Testis (tissue), 3 donors: ENCODE results near the gene IQCF2. TPM values are rescaled to one million over a fixed set of nuclear protein-coding genes. Genes with fewer than 3 reads are reported as not detected.

Experiments
- DNase-seq: peaks from one replicate; pipeline ENCODE4 v3.0.0-alpha.2; 2019
- H3K27ac ChIP-seq, 2 donors: fragments of 200-600 bp; sonication (generic); one replicate each; pipeline ENCODE4 v1.5.1; 2019
- H3K27me3 ChIP-seq: fragments of 200-600 bp; sonication (generic); one replicate; pipeline ENCODE4 v1.5.1; 2019
- H3K36me3 ChIP-seq: fragments of 200-600 bp; sonication (generic); one replicate; pipeline ENCODE4 v1.5.1; 2017; ENCODE audit warnings: low read depth; ENCODE audit errors: missing control alignments
- H3K4me1 ChIP-seq: fragments of 200-600 bp; sonication (generic); one replicate; pipeline ENCODE4 v1.5.1; 2019
- H3K4me3 ChIP-seq, 2 donors: fragments of 200-600 bp; sonication (generic); one replicate each; pipeline ENCODE4 v1.5.1; 2017 to 2019
- H3K9me3 ChIP-seq: fragments of 200-600 bp; sonication (generic); one replicate; pipeline ENCODE4 v1.5.1; 2017
- CTCF ChIP-seq, 3 experiments: fragments of 450-650 bp in 2 of 3; fragments of 200-600 bp in 1 of 3; sonication (generic) in 1 of 3; IDR thresholded peaks; one replicate each; pipeline ENCODE4 v1.5.1; 2016 to 2019; ENCODE audit warnings: antibody characterized with exemption in 3 of 3, mild to moderate bottlenecking in 2 of 3, moderate library complexity in 1 of 3
- POLR2A ChIP-seq: fragments of 450-650 bp; IDR thresholded peaks from one replicate; pipeline ENCODE4 v1.6.1; 2017; ENCODE audit warnings: antibody characterized with exemption, mild to moderate bottlenecking, moderate library complexity
- WGBS, 2 donors: methylation state at CpG; one replicate each; pipeline ENCODE4 v1.1.5; 2018; 5-methylcytosine and 5-hydroxymethylcytosine counted together
- intact Hi-C: fragments of 100-400 bp; cut with DNase I; formaldehyde crosslinking; loops from one replicate; pipeline ENCODE4 v1.15.1; 2023; ENCODE audit warnings: low total_unique reads
- polyA plus RNA-seq: library from polyadenylated mRNA; stranded (reverse); fragments of 350-450 nt; fragmentation: Illumina TruSeq; extraction: RNeasy Lipid Tissue Mini Kit (QIAGEN cat#74804); gene quantifications from one replicate; pipeline ENCODE4 v1.2.3, GENCODE V29; 2014; ENCODE audit warnings: low read depth, low replicate concordance; ENCODE audit not compliant: insufficient read depth
- total RNA-seq, 2 donors: library from RNA; depleted of rRNA; stranded (reverse); fragments of >200 nt; gene quantifications; one replicate each; pipeline ENCODE4 v1.2.3, GENCODE V29; 2016

The IQCF2 gene
- total and polyA plus RNA-seq, 3 donors from 2014 or later, result 20.1 to 78.0 (median 65.9) TPM

- intact Hi-C loops, result no loop called here
- WGBS, 2 donors, result 86 to 95% methylated on average over 4 of the region's 4 CpGs
Observed at GRCh38 chr3:51875501-51875900, 14.1 kb downstream of the IQCF2 start, which contains the start of gene IQCF5. TSS of gene IQCF5 (minus strand) at chr3:51875601. CDS start at chr3:51875531, 70 bp downstream.

GRCh38 chr3:51876186-51876585 lies 14.8 kb downstream of the IQCF2 start:
- intact Hi-C loops, result no loop called here
- H3K4me3 ChIP-seq, result no peak overlapping the region
- no peaks in the 10 kb centered on the region for H3K9me3 ChIP-seq
- H3K36me3 ChIP-seq, result no peaks in the 10 kb centered on the region
- WGBS, 2 donors, result 35 to 39% methylated on average over 6 of the region's 6 CpGs
- H3K4me1 ChIP-seq, result no peaks in the 10 kb centered on the region
- TF ChIP-seq CTCF (IDR thresholded peaks at IDR 0.05) (no peak), POLR2A (no peak)
- H3K27ac ChIP-seq, result no peak overlapping the region
- no peak for DNase-seq
- H3K27me3 ChIP-seq, result no peaks in the 10 kb centered on the region

More at GRCh38 chr3:51875501-51875900, 14.1 kb downstream of the IQCF2 start, which contains the start of gene IQCF5:
- H3K27me3 ChIP-seq, result no peaks in the 10 kb centered on the region
- no peak within 1 kb of the TSS for H3K27ac ChIP-seq
- no peaks in the 10 kb centered on the region for H3K36me3 ChIP-seq
- no peaks in the 10 kb centered on the region for H3K9me3 ChIP-seq
- H3K4me1 ChIP-seq, result no peaks in the 10 kb centered on the region
- no peak for DNase-seq
- TF ChIP-seq CTCF (IDR thresholded peaks at IDR 0.05) (no peak), POLR2A (no peak)
- H3K4me3 ChIP-seq, result no peak within 1 kb of the TSS

GRCh38 chr3:51879937-51880336 lies 18.5 kb downstream of the IQCF2 start:
- no peak for TF ChIP-seq CTCF (IDR thresholded peaks at IDR 0.05)
- Histone ChIP-seq H3K36me3 (no peaks in the 10 kb centered on the region), H3K9me3 (no peaks in the 10 kb centered on the region), H3K4me3 (no peak overlapping the region), H3K4me1 (no peaks in the 10 kb centered on the region), H3K27me3 (no peaks in the 10 kb centered on the region), H3K27ac (no peak overlapping the region)
- WGBS, 2 donors, result 33 to 39% methylated on average over 2 of the region's 2 CpGs
- DNase-seq, result no peak
- intact Hi-C loops, result no loop called here

- Histone ChIP-seq H3K27me3 (no peaks in the 10 kb centered on the region), H3K36me3 (no peaks in the 10 kb centered on the region), H3K9me3 (no peaks in the 10 kb centered on the region), H3K27ac (no peak overlapping the region), H3K4me3 (no peak overlapping the region), H3K4me1 (no peaks in the 10 kb centered on the region)
- no peak for DNase-seq
- intact Hi-C loops, result no loop called here
- no peak for TF ChIP-seq CTCF (IDR thresholded peaks at IDR 0.05)
- TF ChIP-seq POLR2A, result no peak
Observed at GRCh38 chr3:51886447-51886846, 25.0 kb downstream of the IQCF2 start.

- Histone ChIP-seq H3K27ac (no peak overlapping the region), H3K4me3 (no peak overlapping the region), H3K4me1 (no peaks in the 10 kb centered on the region), H3K27me3 (no peaks in the 10 kb centered on the region), H3K9me3 (no peaks in the 10 kb centered on the region), H3K36me3 (no peaks in the 10 kb centered on the region)
- TF ChIP-seq POLR2A (no peak), CTCF (IDR thresholded peaks at IDR 0.05) (no peak)
- WGBS, 2 donors, result 75 to 79% methylated on average over 2 of the region's 2 CpGs
- intact Hi-C loops, result no loop called here
- DNase-seq, result no peak
Observed at GRCh38 chr3:51887620-51888019, 26.2 kb downstream of the IQCF2 start.
